IPS-11a (cell line): ENCODE data around the gene MYH9.

Experiments used
- H3K4me3 ChIP-seq: one replicate; pipeline ENCODE4 v1.5.1; 2013; ENCODE audit warnings: low read depth, low read length, control low read depth

MYH9 gene

GRCh38 chr22:36351921-36352802 lies 35.6 kb downstream of the MYH9 start:
- no peak overlapping the region for H3K4me3 ChIP-seq

- no peak overlapping the region for H3K4me3 ChIP-seq
These were observed 36.8 kb downstream of the MYH9 start for GRCh38 chr22:36350751-36351594.

GRCh38 chr22:36349726-36350125 lies 38.0 kb downstream of the MYH9 start:
- no peak overlapping the region for H3K4me3 ChIP-seq

- H3K4me3 ChIP-seq = no peak overlapping the region
These were observed 39.0 kb downstream of the MYH9 start for GRCh38 chr22:36348760-36349159.

- no peak overlapping the region for H3K4me3 ChIP-seq
These were observed 40.7 kb downstream of the MYH9 start for GRCh38 chr22:36347094-36347493.

GRCh38 chr22:36344106-36344827 lies 43.5 kb downstream of the MYH9 start:
- no peak overlapping the region for H3K4me3 ChIP-seq

GRCh38 chr22:36343720-36344105 lies 44.1 kb downstream of the MYH9 start:
- H3K4me3 ChIP-seq = no peak overlapping the region

GRCh38 chr22:36343070-36343719 lies 44.6 kb downstream of the MYH9 start:
- H3K4me3 ChIP-seq = no peak overlapping the region

GRCh38 chr22:36341640-36342041 lies 46.1 kb downstream of the MYH9 start:
- H3K4me3 ChIP-seq = no peak overlapping the region

- no peak overlapping the region for H3K4me3 ChIP-seq
These were observed 47.1 kb downstream of the MYH9 start for GRCh38 chr22:36340621-36341020.

GRCh38 chr22:36339171-36340065 lies 48.3 kb downstream of the MYH9 start:
- H3K4me3 ChIP-seq = no peak overlapping the region

GRCh38 chr22:36337365-36338130 lies 50.2 kb downstream of the MYH9 start:
- no peak overlapping the region for H3K4me3 ChIP-seq

- H3K4me3 ChIP-seq = no peak overlapping the region
These were observed 51.3 kb downstream of the MYH9 start for GRCh38 chr22:36336246-36337182.

GRCh38 chr22:36335621-36336020 lies 52.1 kb downstream of the MYH9 start:
- no peak overlapping the region for H3K4me3 ChIP-seq

GRCh38 chr22:36334821-36335603 lies 52.8 kb downstream of the MYH9 start:
- H3K4me3 ChIP-seq = no peak overlapping the region

GRCh38 chr22:36334081-36334820 lies 53.5 kb downstream of the MYH9 start:
- no peak overlapping the region for H3K4me3 ChIP-seq
